Kidney (tissue), 14 donors: ENCODE results near the gene NR2E1. TPM values are rescaled to one million over a fixed set of nuclear protein-coding genes. Genes with fewer than 3 reads are reported as not detected.

Experiments used
- DNase-seq, 5 donors: peaks; one replicate each; pipeline ENCODE4 v3.0.0-alpha.2; 2013 to 2020
- FAIRE-seq: peaks from 2 replicates; lab custom pipeline; 2012; peaks lifted over from hg19 to GRCh38; lab: Jason Lieb, UNC
- H3K27ac ChIP-seq, 2 donors: one replicate each; pipeline ENCODE4 v1.7.0; 2013; ENCODE audit warnings: low read depth in 2 of 2, low read length in 2 of 2, inconsistent platforms in 1 of 2
- H3K27me3 ChIP-seq: one replicate; pipeline ENCODE4 v1.7.1; 2013; ENCODE audit warnings: low read length, inconsistent platforms; ENCODE audit not compliant: control insufficient read depth, insufficient read depth
- H3K36me3 ChIP-seq, 3 donors: one replicate each; pipeline versions ENCODE4 v1.7.0 to v1.7.1; 2013; ENCODE audit warnings: low read length in 3 of 3, control low read depth in 1 of 3, inconsistent platforms in 1 of 3; ENCODE audit not compliant: insufficient read depth in 3 of 3, control insufficient read depth in 2 of 3
- H3K4me1 ChIP-seq, 3 donors: one replicate each; pipeline versions ENCODE4 v1.7.0 to v1.7.1; 2013; ENCODE audit warnings: low read length in 3 of 3, inconsistent platforms in 1 of 3, low read depth in 1 of 3; ENCODE audit not compliant: control insufficient read depth in 2 of 3, insufficient read depth in 2 of 3
- H3K4me3 ChIP-seq, 3 donors: one replicate each; pipeline versions ENCODE4 v1.7.0 to v1.8.1; 2013; ENCODE audit warnings: low read length in 3 of 3, control low read depth in 1 of 3, inconsistent platforms in 1 of 3
- H3K9ac ChIP-seq, 3 donors: one replicate each; pipeline versions ENCODE4 v1.7.0 to v1.7.1; 2013; ENCODE audit warnings: low read length in 3 of 3, control low read depth in 1 of 3, inconsistent platforms in 1 of 3
- H3K9me3 ChIP-seq, 3 donors: one replicate each; pipeline versions ENCODE4 v1.7.0 to v1.7.1; 2013; ENCODE audit warnings: low read length in 3 of 3, control low read depth in 1 of 3, inconsistent platforms in 1 of 3; ENCODE audit not compliant: control insufficient read depth in 2 of 3, insufficient read depth in 1 of 3
- intact Hi-C: fragments of 100-400 bp; cut with DNase I; formaldehyde crosslinking; loops from one replicate; pipeline ENCODE4 v1.11.1; 2022
- polyA plus RNA-seq: library from polyadenylated mRNA; stranded (reverse); fragments of 350-450 nt; fragmentation: Illumina TruSeq; extraction: RNeasy Lipid Tissue Mini Kit (QIAGEN cat#74804); gene quantifications from one replicate; pipeline ENCODE4 v1.2.3, GENCODE V29; 2014; ENCODE audit warnings: low read depth, low replicate concordance; ENCODE audit not compliant: insufficient read depth
- total RNA-seq: library from RNA; stranded (reverse); fragmentation: NEBNext Ultra II Directional; extraction: Animal tissue kit (Norgen Biotek cat#: 25700); gene quantifications from one replicate; pipeline ENCODE4 v1.2.1, GENCODE V29; 2021
- TF ChIP-seq, protein P1 (sequence below): IDR thresholded peaks from 3 replicates; pipeline ENCODE4 v1.5.1; 2012; ENCODE audit warnings: mild to moderate bottlenecking, moderate library complexity, borderline replicate concordance; ENCODE audit not compliant: insufficient read depth; ENCODE audit errors: extremely low read depth
- donor health status: control.
- donor health status: control.
- donor health status: control.
- donor health status: control.
- donor health status: control.
- donor health status: DM: yes; HTN: yes; CAD: no.
- donor health status: Normal renal cell carcinoma (clear cell type).

Gene NR2E1
- total and polyA plus RNA-seq, 2 donors from 2014 or later: not detected

DNA sequence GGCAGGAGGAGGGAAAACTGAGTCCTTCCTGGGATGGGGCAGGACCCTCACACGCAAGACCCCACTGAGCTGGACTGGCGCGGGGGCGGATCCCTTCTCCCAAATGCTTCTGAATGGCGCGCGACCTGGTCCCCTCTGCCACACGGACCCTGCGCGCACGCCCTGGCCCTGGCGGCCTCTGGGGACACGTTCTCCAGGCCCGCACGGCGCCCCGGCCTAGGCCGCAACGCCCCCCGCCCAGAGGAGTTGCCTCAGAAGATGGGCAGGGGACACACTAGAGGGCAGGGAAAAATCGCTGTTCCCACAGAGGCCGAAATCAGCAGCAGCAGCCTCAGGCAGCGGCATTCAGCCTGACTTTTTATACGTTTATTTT is 46.1 kb upstream of the NR2E1 start:
- DNase-seq (no peak), FAIRE-seq (no peak)
- H3K27me3 ChIP-seq: peaks cover 88% of the 10 kb centered on the region
- H3K9me3 ChIP-seq: peaks cover 0 to 3% (median 3%) of the 10 kb centered on the region in 3 donors
- no peak overlapping the region for H3K27ac ChIP-seq
- peaks cover 0 to 28% (median 11%) of the 10 kb centered on the region in 3 donors for H3K4me1 ChIP-seq
- TF ChIP-seq, protein P1, sequence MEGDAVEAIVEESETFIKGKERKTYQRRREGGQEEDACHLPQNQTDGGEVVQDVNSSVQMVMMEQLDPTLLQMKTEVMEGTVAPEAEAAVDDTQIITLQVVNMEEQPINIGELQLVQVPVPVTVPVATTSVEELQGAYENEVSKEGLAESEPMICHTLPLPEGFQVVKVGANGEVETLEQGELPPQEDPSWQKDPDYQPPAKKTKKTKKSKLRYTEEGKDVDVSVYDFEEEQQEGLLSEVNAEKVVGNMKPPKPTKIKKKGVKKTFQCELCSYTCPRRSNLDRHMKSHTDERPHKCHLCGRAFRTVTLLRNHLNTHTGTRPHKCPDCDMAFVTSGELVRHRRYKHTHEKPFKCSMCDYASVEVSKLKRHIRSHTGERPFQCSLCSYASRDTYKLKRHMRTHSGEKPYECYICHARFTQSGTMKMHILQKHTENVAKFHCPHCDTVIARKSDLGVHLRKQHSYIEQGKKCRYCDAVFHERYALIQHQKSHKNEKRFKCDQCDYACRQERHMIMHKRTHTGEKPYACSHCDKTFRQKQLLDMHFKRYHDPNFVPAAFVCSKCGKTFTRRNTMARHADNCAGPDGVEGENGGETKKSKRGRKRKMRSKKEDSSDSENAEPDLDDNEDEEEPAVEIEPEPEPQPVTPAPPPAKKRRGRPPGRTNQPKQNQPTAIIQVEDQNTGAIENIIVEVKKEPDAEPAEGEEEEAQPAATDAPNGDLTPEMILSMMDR: no peak
- no peak overlapping the region for H3K4me3 ChIP-seq
- no peaks in the 10 kb centered on the region for H3K36me3 ChIP-seq
- H3K9ac ChIP-seq: no peak overlapping the region
- intact Hi-C loops: loop anchor here (10.0 kb wide), 2 partner anchors 375 to 405 kb away; no protein-coding TSS in a partner anchor

GRCh38 chr6:108120311-108120710 is 45.5 kb upstream of the NR2E1 start:
- DNase-seq: peak in 1 of 5 donors; percentile 25
- TF ChIP-seq, protein P1: no peak
- no peak overlapping the region for H3K9ac ChIP-seq
- H3K4me1 ChIP-seq: peaks cover 0 to 22% (median 8%) of the 10 kb centered on the region in 3 donors
- H3K27me3 ChIP-seq: peaks cover 83% of the 10 kb centered on the region
- no peak overlapping the region for H3K4me3 ChIP-seq
- H3K36me3 ChIP-seq: no peaks in the 10 kb centered on the region
- intact Hi-C loops: no loop called here
- H3K9me3 ChIP-seq: peaks cover 0 to 3% (median 3%) of the 10 kb centered on the region in 3 donors
- no peak overlapping the region for H3K27ac ChIP-seq
- FAIRE-seq: no peak

- H3K27me3 ChIP-seq: peaks cover 78% of the 10 kb centered on the region
- TF ChIP-seq, protein P1: no peak
- peaks cover 0 to 17% (median 5%) of the 10 kb centered on the region in 3 donors for H3K4me1 ChIP-seq
- no peak overlapping the region for H3K4me3 ChIP-seq
- H3K9ac ChIP-seq: no peak overlapping the region
- FAIRE-seq: no peak
- H3K27ac ChIP-seq: no peak overlapping the region
- H3K36me3 ChIP-seq: no peaks in the 10 kb centered on the region
- intact Hi-C loops: no loop called here
- peaks cover 0 to 3% (median 3%) of the 10 kb centered on the region in 3 donors for H3K9me3 ChIP-seq
- no peak for DNase-seq
Observed at GRCh38 chr6:108121612-108122011, 44.2 kb upstream of the NR2E1 start.

DNA sequence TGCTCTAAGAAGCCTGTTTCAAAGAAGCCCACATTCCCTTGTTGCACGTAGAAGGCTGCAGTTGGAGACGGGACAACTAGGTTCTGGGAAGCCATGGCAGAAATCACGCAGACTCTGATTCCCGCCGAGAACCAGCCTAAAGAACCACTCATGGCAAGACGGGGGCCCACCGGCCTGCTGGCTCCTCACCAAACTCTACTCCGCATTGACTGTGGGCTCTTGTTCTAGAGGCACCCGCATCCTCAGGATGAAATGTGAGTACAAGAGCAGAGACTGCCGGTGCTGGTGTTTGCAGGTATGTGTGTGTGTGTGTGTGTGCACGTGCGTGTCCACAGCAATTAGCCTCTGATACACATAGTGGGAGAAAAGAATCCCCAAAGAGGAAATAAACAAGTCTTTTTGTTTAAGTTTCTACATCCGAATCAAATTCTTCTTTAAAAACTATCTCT is 42.3 kb upstream of the NR2E1 start:
- intact Hi-C loops: no loop called here
- Histone ChIP-seq H3K27me3 (peaks cover 76% of the 10 kb centered on the region), H3K27ac (no peak overlapping the region), H3K9ac (no peak overlapping the region), H3K4me1 (peaks cover 0 to 5% (median 0%) of the 10 kb centered on the region in 3 donors), H3K4me3 (no peak overlapping the region), H3K9me3 (peaks cover 0 to 3% (median 3%) of the 10 kb centered on the region in 3 donors), H3K36me3 (no peaks in the 10 kb centered on the region)
- FAIRE-seq (no peak), DNase-seq (peak in 2 of 5 donors; percentile 46 to 48)
- TF ChIP-seq, protein P1: no peak
